ENCODE results near the gene ITGA1.

The ITGA1 gene

GRCh38 chr5:52888363-52888762 lies 100.6 kb downstream of the ITGA1 start:
- no peaks in the 10 kb centered on the region for H3K36me3 ChIP-seq (ENCODE audit: insufficient read depth, low read length)
- H3K9me3 ChIP-seq (ENCODE audit: control insufficient read depth, insufficient read depth, low read length): no peaks in the 10 kb centered on the region
- no peak overlapping the region for H3K9ac ChIP-seq (ENCODE audit: low read depth, low read length)
- H3K4me1 ChIP-seq (ENCODE audit: insufficient read depth, low read length): no peaks in the 10 kb centered on the region

GRCh38 chr5:52892242-52892878 lies 104.6 kb downstream of the ITGA1 start:
- Histone ChIP-seq H3K36me3 (ENCODE audit: insufficient read depth, low read length) (no peaks in the 10 kb centered on the region), H3K9ac (ENCODE audit: low read depth, low read length) (no peak overlapping the region), H3K4me1 (ENCODE audit: insufficient read depth, low read length) (no peaks in the 10 kb centered on the region), H3K9me3 (ENCODE audit: control insufficient read depth, insufficient read depth, low read length) (no peaks in the 10 kb centered on the region)

- H3K36me3 ChIP-seq (ENCODE audit: insufficient read depth, low read length): no peaks in the 10 kb centered on the region
- no peak overlapping the region for H3K9ac ChIP-seq (ENCODE audit: low read depth, low read length)
- no peaks in the 10 kb centered on the region for H3K9me3 ChIP-seq (ENCODE audit: control insufficient read depth, insufficient read depth, low read length)
- no peaks in the 10 kb centered on the region for H3K4me1 ChIP-seq (ENCODE audit: insufficient read depth, low read length)
Observed at GRCh38 chr5:52893105-52893504, 105.4 kb downstream of the ITGA1 start.

GRCh38 chr5:52893863-52894262 lies 106.1 kb downstream of the ITGA1 start:
- no peaks in the 10 kb centered on the region for H3K36me3 ChIP-seq (ENCODE audit: insufficient read depth, low read length)
- H3K4me1 ChIP-seq (ENCODE audit: insufficient read depth, low read length): 0 out of 2 replicates have a peak, but pooled peaks cover 2% of the 10 kb centered on the region

GRCh38 chr5:52894451-52894850 lies 106.7 kb downstream of the ITGA1 start:
- no peaks in the 10 kb centered on the region for H3K9me3 ChIP-seq (ENCODE audit: control insufficient read depth, insufficient read depth, low read length)
- H3K36me3 ChIP-seq (ENCODE audit: insufficient read depth, low read length): no peaks in the 10 kb centered on the region
- 0 out of 2 replicates have a peak, but pooled peaks cover 8% of the 10 kb centered on the region for H3K4me1 ChIP-seq (ENCODE audit: insufficient read depth, low read length)
- H3K9ac ChIP-seq (ENCODE audit: low read depth, low read length): no peak overlapping the region

More at GRCh38 chr5:52893863-52894262, 106.1 kb downstream of the ITGA1 start:
- no peak overlapping the region for H3K9ac ChIP-seq (ENCODE audit: low read depth, low read length)
- no peaks in the 10 kb centered on the region for H3K9me3 ChIP-seq (ENCODE audit: control insufficient read depth, insufficient read depth, low read length)

- Histone ChIP-seq H3K9me3 (ENCODE audit: control insufficient read depth, insufficient read depth, low read length) (no peaks in the 10 kb centered on the region), H3K9ac (ENCODE audit: low read depth, low read length) (no peak overlapping the region), H3K4me1 (ENCODE audit: insufficient read depth, low read length) (0 out of 2 replicates have a peak, but pooled peaks cover 8% of the 10 kb centered on the region), H3K36me3 (ENCODE audit: insufficient read depth, low read length) (no peaks in the 10 kb centered on the region)
Observed at GRCh38 chr5:52895075-52895474, 107.4 kb downstream of the ITGA1 start.

- H3K4me1 ChIP-seq (ENCODE audit: insufficient read depth, low read length): 0 out of 2 replicates have a peak, but pooled peaks cover 8% of the 10 kb centered on the region
- H3K9ac ChIP-seq (ENCODE audit: low read depth, low read length): no peak overlapping the region
- H3K9me3 ChIP-seq (ENCODE audit: control insufficient read depth, insufficient read depth, low read length): no peaks in the 10 kb centered on the region
- H3K36me3 ChIP-seq (ENCODE audit: insufficient read depth, low read length): no peaks in the 10 kb centered on the region
Observed at GRCh38 chr5:52895572-52896413, 108.1 kb downstream of the ITGA1 start.

- 0 out of 2 replicates have a peak, but pooled peaks cover 8% of the 10 kb centered on the region for H3K4me1 ChIP-seq (ENCODE audit: insufficient read depth, low read length)
- no peaks in the 10 kb centered on the region for H3K9me3 ChIP-seq (ENCODE audit: control insufficient read depth, insufficient read depth, low read length)
- no peaks in the 10 kb centered on the region for H3K36me3 ChIP-seq (ENCODE audit: insufficient read depth, low read length)
- no peak overlapping the region for H3K9ac ChIP-seq (ENCODE audit: low read depth, low read length)
Observed at GRCh38 chr5:52896534-52897237, 109.0 kb downstream of the ITGA1 start.

- Histone ChIP-seq H3K36me3 (ENCODE audit: insufficient read depth, low read length) (no peaks in the 10 kb centered on the region), H3K9ac (ENCODE audit: low read depth, low read length) (no peak overlapping the region), H3K4me1 (ENCODE audit: insufficient read depth, low read length) (0 out of 2 replicates have a peak, but pooled peaks cover 8% of the 10 kb centered on the region), H3K9me3 (ENCODE audit: control insufficient read depth, insufficient read depth, low read length) (no peaks in the 10 kb centered on the region)
Observed at GRCh38 chr5:52897238-52897614, 109.5 kb downstream of the ITGA1 start.

- H3K9me3 ChIP-seq (ENCODE audit: control insufficient read depth, insufficient read depth, low read length): no peaks in the 10 kb centered on the region
- no peak overlapping the region for H3K9ac ChIP-seq (ENCODE audit: low read depth, low read length)
- 0 out of 2 replicates have a peak, but pooled peaks cover 8% of the 10 kb centered on the region for H3K4me1 ChIP-seq (ENCODE audit: insufficient read depth, low read length)
- no peaks in the 10 kb centered on the region for H3K36me3 ChIP-seq (ENCODE audit: insufficient read depth, low read length)
Observed at GRCh38 chr5:52898961-52899680, 111.4 kb downstream of the ITGA1 start.

- no peaks in the 10 kb centered on the region for H3K36me3 ChIP-seq (ENCODE audit: insufficient read depth, low read length)
- 0 out of 2 replicates have a peak, but pooled peaks cover 8% of the 10 kb centered on the region for H3K4me1 ChIP-seq (ENCODE audit: insufficient read depth, low read length)
- H3K9me3 ChIP-seq (ENCODE audit: control insufficient read depth, insufficient read depth, low read length): no peaks in the 10 kb centered on the region
- no peak overlapping the region for H3K9ac ChIP-seq (ENCODE audit: low read depth, low read length)
Observed at GRCh38 chr5:52903142-52903541, 115.4 kb downstream of the ITGA1 start.

GRCh38 chr5:52906343-52906742 lies 118.6 kb downstream of the ITGA1 start:
- no peaks in the 10 kb centered on the region for H3K4me1 ChIP-seq (ENCODE audit: insufficient read depth, low read length)
- no peaks in the 10 kb centered on the region for H3K9me3 ChIP-seq (ENCODE audit: control insufficient read depth, insufficient read depth, low read length)
- no peaks in the 10 kb centered on the region for H3K36me3 ChIP-seq (ENCODE audit: insufficient read depth, low read length)
- H3K9ac ChIP-seq (ENCODE audit: low read depth, low read length): no peak overlapping the region

GRCh38 chr5:52906845-52907244 lies 119.1 kb downstream of the ITGA1 start:
- Histone ChIP-seq H3K36me3 (ENCODE audit: insufficient read depth, low read length) (no peaks in the 10 kb centered on the region), H3K9ac (ENCODE audit: low read depth, low read length) (no peak overlapping the region), H3K9me3 (ENCODE audit: control insufficient read depth, insufficient read depth, low read length) (no peaks in the 10 kb centered on the region), H3K4me1 (ENCODE audit: insufficient read depth, low read length) (no peaks in the 10 kb centered on the region)

- Histone ChIP-seq H3K4me1 (ENCODE audit: insufficient read depth, low read length) (no peaks in the 10 kb centered on the region), H3K9me3 (ENCODE audit: control insufficient read depth, insufficient read depth, low read length) (no peaks in the 10 kb centered on the region), H3K36me3 (ENCODE audit: insufficient read depth, low read length) (no peaks in the 10 kb centered on the region), H3K9ac (ENCODE audit: low read depth, low read length) (no peak overlapping the region)
Observed at GRCh38 chr5:52909192-52909591, 121.5 kb downstream of the ITGA1 start.

All from ES-I3 (cell line).